OCI-M1 (cell line): ENCODE measurements around the gene HDX.
"Not testable (repeated sequence)": the region's sequence is repeated elsewhere in the genome, so short reads cannot be mapped to it uniquely, and the experiment has no call there.

Experiments
- DNase-seq: peaks from one replicate; lab custom pipeline; 2025; lab: John Stamatoyannopoulos, UW

The HDX gene

GRCh38 chrX:84501798-84502628, at the start of gene HDX:
Gene HDX (minus strand): TSS chrX:84502453. CDS start chrX:84475397, 27,056 bp downstream.
- peak; percentile 93 for DNase-seq

- peak; percentile 8 for DNase-seq
Observed at GRCh38 chrX:84541315-84541714, 39.1 kb upstream of the HDX start.

- DNase-seq: not testable (repeated sequence)
Observed at GRCh38 chrX:84537627-84538026, 35.4 kb upstream of the HDX start.

- no peak for DNase-seq
Observed at GRCh38 chrX:84488426-84488825, 13.8 kb downstream of the HDX start.

GRCh38 chrX:84487365-84488353, 14.6 kb downstream of the HDX start:
- DNase-seq: peak; percentile 35

- no peak for DNase-seq
Observed at GRCh38 chrX:84479086-84479485, 23.2 kb downstream of the HDX start.

- DNase-seq: no peak
Observed at GRCh38 chrX:84477114-84477513, 25.1 kb downstream of the HDX start.

- no peak for DNase-seq
Observed at GRCh38 chrX:84475596-84475995, 26.7 kb downstream of the HDX start.

- DNase-seq: no peak
Observed at GRCh38 chrX:84475101-84475500, 27.2 kb downstream of the HDX start.

GRCh38 chrX:84469226-84469625, 33.0 kb downstream of the HDX start:
- DNase-seq: peak; percentile 46

- DNase-seq: no peak
Observed at GRCh38 chrX:84467898-84468297, 34.4 kb downstream of the HDX start.

GRCh38 chrX:84453351-84454246, 48.7 kb downstream of the HDX start:
- peak; percentile 0 for DNase-seq

- DNase-seq: no peak
Observed at GRCh38 chrX:84441143-84441542, 61.1 kb downstream of the HDX start.

- DNase-seq: peak; percentile 0
Observed at GRCh38 chrX:84415140-84415539, 87.1 kb downstream of the HDX start.

- DNase-seq: peak; percentile 38
Observed at GRCh38 chrX:84363663-84364062, 138.6 kb downstream of the HDX start.

- DNase-seq: no peak
Observed at GRCh38 chrX:84363051-84363450, 139.2 kb downstream of the HDX start.

GRCh38 chrX:84362184-84362838, 139.9 kb downstream of the HDX start:
- peak; percentile 11 for DNase-seq

GRCh38 chrX:84358271-84358670, 144.0 kb downstream of the HDX start:
- DNase-seq: no peak

- DNase-seq: no peak
Observed at GRCh38 chrX:84357296-84357695, 145.0 kb downstream of the HDX start.

GRCh38 chrX:84340968-84341367, 161.3 kb downstream of the HDX start:
- DNase-seq: peak; percentile 4
